B cell (primary cell): Measurements from ENCODE around the gene FAM43A. TPM values are rescaled to one million over a fixed set of nuclear protein-coding genes. Genes with fewer than 3 reads are reported as not detected.

Experiments used
- ATAC-seq: fragments of 200-7000 bp; cut with Tn5 transposase; one replicate; pipeline ENCODE4 v1.10.0; 2021; ENCODE audit warnings: low read depth, mild to moderate bottlenecking, moderate number of reproducible peaks, moderate library complexity
- CTCF ChIA-PET: fragments of 350-600 bp; sonication (Branson Sonifier 250); formaldehyde crosslinking; loops from one replicate; lab custom pipeline; 2021; ENCODE audit warnings: antibody characterized with exemption, inconsistent platforms; lab: Charles Lee
- POLR2A ChIA-PET: fragments of 350-600 bp; sonication (Branson Sonifier 250); formaldehyde crosslinking; loops from one replicate; lab custom pipeline; 2021; ENCODE audit warnings: antibody characterized with exemption; lab: Charles Lee
- DNase-seq: peaks from one replicate; pipeline ENCODE4 v3.0.0; 2013
- H2AFZ ChIP-seq: 2 replicates; pipeline ENCODE4 v1.6.1; 2012; ENCODE audit warnings: mild to moderate bottlenecking, low read depth, low read length; ENCODE audit not compliant: insufficient read depth, poor library complexity, severe bottlenecking
- H3K27ac ChIP-seq, 2 donors: 1 replicate in 1 of 2; 2 replicates in 1 of 2; pipeline ENCODE4 v1.5.1; 2012 to 2013; ENCODE audit warnings: low read length in 2 of 2, mild to moderate bottlenecking in 2 of 2, moderate library complexity in 1 of 2
- H3K27me3 ChIP-seq, 4 experiments: fragments of 200-600 bp in 1 of 4; sonication (generic) in 1 of 4; replicated peaks in 1 of 4; 1 replicate in 2 of 4; 2 replicates in 2 of 4; pipeline versions ENCODE4 v1.6.1 to v1.7.0; 2013 to 2016; ENCODE audit warnings: low read length in 3 of 4, mild to moderate bottlenecking in 2 of 4, mixed read lengths in 1 of 4, moderate library complexity in 1 of 4; ENCODE audit not compliant: insufficient read depth in 4 of 4, control insufficient read depth in 3 of 4; ENCODE audit errors: control extremely low read depth in 1 of 4
- H3K36me3 ChIP-seq, 2 experiments: replicated peaks in 1 of 2; 1 replicate in 1 of 2; 2 replicates in 1 of 2; pipeline versions ENCODE4 v1.6.1 to v1.7.1; 2013; ENCODE audit warnings: low read length in 1 of 2; ENCODE audit not compliant: insufficient read depth in 2 of 2, control insufficient read depth in 1 of 2; ENCODE audit errors: control extremely low read depth in 1 of 2, extremely low read depth in 1 of 2
- H3K4me1 ChIP-seq, 2 donors: fragments of 200-600 bp in 1 of 2; sonication (generic) in 1 of 2; 1 replicate in 1 of 2; 2 replicates in 1 of 2; pipeline versions ENCODE4 v1.5.1 to v1.6.1; 2013 to 2017; ENCODE audit warnings: low read length in 2 of 2; ENCODE audit not compliant: control insufficient read depth in 2 of 2, insufficient read depth in 2 of 2
- H3K4me2 ChIP-seq: replicated peaks from 2 replicates; pipeline ENCODE3; 2012; ENCODE audit warnings: mild to moderate bottlenecking, low read depth, low read length; ENCODE audit not compliant: poor library complexity, severe bottlenecking
- H3K4me3 ChIP-seq, 5 experiments: fragments of 200-600 bp in 1 of 5; sonication (generic) in 1 of 5; 1 replicate in 3 of 5; 2 replicates in 2 of 5; pipeline versions ENCODE4 v1.5.1 to v1.7.0; 2011 to 2016; ENCODE audit warnings: low read length in 4 of 5, mild to moderate bottlenecking in 4 of 5, low read depth in 2 of 5, control low read depth in 1 of 5, moderate library complexity in 1 of 5; ENCODE audit not compliant: insufficient read depth in 1 of 5; ENCODE audit errors: control extremely low read depth in 1 of 5, extremely low read depth in 1 of 5
- H3K79me2 ChIP-seq: fragments of 200-600 bp; sonication (generic); one replicate; pipeline ENCODE4 v1.6.0; 2016; ENCODE audit warnings: low read length; ENCODE audit not compliant: control insufficient read depth, insufficient read depth
- H3K9ac ChIP-seq: fragments of 200-600 bp; sonication (generic); 2 replicates; pipeline ENCODE4 v1.6.1; 2017; ENCODE audit warnings: mild to moderate bottlenecking, low read length, moderate library complexity
- H3K9me3 ChIP-seq, 3 donors: one replicate each; pipeline versions ENCODE4 v1.6.1 to v1.7.1; 2013; ENCODE audit warnings: low read length in 2 of 3; ENCODE audit not compliant: control insufficient read depth in 2 of 3, insufficient read depth in 1 of 3; ENCODE audit errors: control extremely low read depth in 1 of 3
- H4K20me1 ChIP-seq: 2 replicates; pipeline ENCODE4 v1.6.0; 2012; ENCODE audit warnings: mild to moderate bottlenecking, low read length; ENCODE audit not compliant: insufficient read depth, control insufficient read depth, poor library complexity, severe bottlenecking
- H3K27ac Mint-ChIP-seq: one replicate; pipeline ENCODE4 v1.8.0; 2021; ENCODE audit warnings: mixed read lengths
- H3K27me3 Mint-ChIP-seq: one replicate; pipeline ENCODE4 v1.8.0; 2021; ENCODE audit warnings: mixed read lengths
- H3K4me1 Mint-ChIP-seq: one replicate; pipeline ENCODE4 v1.8.0; 2021; ENCODE audit warnings: mixed read lengths
- H3K4me3 Mint-ChIP-seq: one replicate; pipeline ENCODE4 v1.8.0; 2021; ENCODE audit warnings: mixed read lengths
- H3K9me3 Mint-ChIP-seq: one replicate; pipeline ENCODE4 v1.8.0; 2022; ENCODE audit warnings: mixed read lengths; ENCODE audit not compliant: insufficient read depth
- CTCF ChIP-seq: fragments of 200-600 bp; IDR thresholded peaks from one replicate; pipeline ENCODE4 v1.8.0; 2022; ENCODE audit warnings: antibody characterized with exemption, mild to moderate bottlenecking
- EZH2 ChIP-seq: IDR thresholded peaks from 2 replicates; pipeline ENCODE4 v1.6.1; 2012; ENCODE audit warnings: borderline replicate concordance, low read depth, mild to moderate bottlenecking, moderate library complexity, low read length; ENCODE audit not compliant: insufficient read depth, poor library complexity, severe bottlenecking
- WGBS: methylation state at CpG from one replicate; pipeline ENCODE4 v1.1.5; 2013; ENCODE audit warnings: missing lambda C conversion rate; ENCODE audit not compliant: insufficient coverage; 5-methylcytosine and 5-hydroxymethylcytosine counted together
- intact Hi-C: fragments of 100-400 bp; cut with micrococcal nuclease; formaldehyde crosslinking; loops from one replicate; pipeline ENCODE4 v1.10.0; 2022
- polyA plus RNA-seq: library from polyadenylated mRNA; depleted of rRNA; stranded (reverse); fragments of >200 nt; gene quantifications from 2 replicates; pipeline ENCODE4 v1.2.3, GENCODE V29; 2012
- small RNA-seq: library from RNA; depleted of rRNA; stranded (forward); fragments of <200 nt; gene quantifications from one replicate; pipeline ENCODE3, GENCODE V24; 2012; ENCODE audit warnings: low replicate concordance, low read depth; ENCODE audit not compliant: insufficient read length
- total RNA-seq, 2 donors: library from RNA; stranded (reverse); fragments of 120-200 nt in 1 of 2; gene quantifications; 1 replicate in 1 of 2; 2 replicates in 1 of 2; pipeline versions ENCODE4 v1.2.3 to v1.2.4, GENCODE V29; 2013 to 2022

The FAM43A gene
- total and polyA plus RNA-seq, 2 donors (not counting 1 experiment from before 2014, with no cell fraction given): 17.1 to 78.6 TPM

- ChIA-PET POLR2A (interaction anchor here (0.6 to 3.2 kb wide), 7 partner anchors 9 to 872 kb away, joined by 3 to 51 read pairs (median 7); partner anchors contain the start of gene FAM43A), CTCF (interaction anchor here (0.8 to 4.4 kb wide), 6 partner anchors 41 to 813 kb away, joined by 3 to 64 read pairs (median 4); no protein-coding TSS in a partner anchor)
- DNase-seq (peak; percentile 92), ATAC-seq (peak; percentile 82)
- H3K4me2 ChIP-seq: peak overlapping the region; percentile 62
- Mint-ChIP-seq H3K9me3 (peaks cover 5% of the 10 kb centered on the region), H3K27me3 (no peaks in the 10 kb centered on the region), H3K4me3 (no peak overlapping the region), H3K4me1 (peaks cover 41% of the 10 kb centered on the region), H3K27ac (no peak overlapping the region)
- TF ChIP-seq EZH2: no peak
- no peak for TF ChIP-seq CTCF
- H3K4me1 ChIP-seq: peaks cover 29 to 42% of the 10 kb centered on the region in 2 donors
- peak overlapping the region; percentile 14 for H3K9ac ChIP-seq
- intact Hi-C loops: loop anchor here (1.0 to 5.0 kb wide), 7 partner anchors 32 to 534 kb away; partner anchors contain the start of gene XXYLT1
- no peaks in the 10 kb centered on the region for H3K27me3 ChIP-seq
- 7% methylated on average over 6 of the region's 7 CpGs for WGBS
- H3K4me3 ChIP-seq: peak overlapping the region in 2 of 5 experiments; percentile 28 to 32
- H2AFZ ChIP-seq: no peak overlapping the region
- peaks cover 5% of the 10 kb centered on the region for H4K20me1 ChIP-seq
- no peaks in the 10 kb centered on the region for H3K79me2 ChIP-seq
- H3K9me3 ChIP-seq: peaks cover 0 to 40% (median 36%) of the 10 kb centered on the region in 3 donors
- no peaks in the 10 kb centered on the region for H3K36me3 ChIP-seq
- H3K27ac ChIP-seq: peak overlapping the region; percentile 87 to 89
These were observed 51.4 kb downstream of the FAM43A start for GRCh38 chr3:194736896-194737600.

Small RNAs within 50 kb of the gene (small RNA-seq; reads per million reads assigned to genes)
- gene AC046143.2: not detected

Other genes starting within 250 kb of the FAM43A start
- 61.0 and 61.1 TPM in 2 replicates for gene ATP13A3, start 198.9 kb upstream of the FAM43A start, total RNA-seq
- gene ATP13A3, start 198.9 kb upstream of the FAM43A start, polyA plus RNA-seq: 6.1 and 12.2 TPM in 2 replicates
- gene TMEM44, start 52.5 kb upstream of the FAM43A start, total RNA-seq: 7.5 and 8.2 TPM in 2 replicates
- gene TMEM44, start 52.5 kb upstream of the FAM43A start, polyA plus RNA-seq: 2.8 and 4.1 TPM in 2 replicates
- gene LSG1, start 13.7 kb upstream of the FAM43A start, total RNA-seq: 49.8 and 54.6 TPM in 2 replicates
- gene LSG1, start 13.7 kb upstream of the FAM43A start, polyA plus RNA-seq: 29.4 and 31.7 TPM in 2 replicates